Mesothelial cell of epicardium (in vitro differentiated cells): ENCODE results near the gene C16orf82. TPM values are rescaled to one million over a fixed set of nuclear protein-coding genes. Genes with fewer than 3 reads are reported as not detected.
A peak's percentile ranks its signal among the peaks of the same experiment; 100 is the strongest.

ENCODE experiments used
- DNase-seq, 2 experiments: peaks; one replicate each; pipeline ENCODE4 v3.0.0; 2021; ENCODE audit warnings: low spot score in 2 of 2; ENCODE audit not compliant: unreplicated experiment in 2 of 2
- H3K27ac Mint-ChIP-seq: 2 replicates; pipeline ENCODE4 v1.8.0; 2021; ENCODE audit warnings: mixed read lengths
- H3K27me3 Mint-ChIP-seq: 2 replicates; pipeline ENCODE4 v1.8.0; 2021; ENCODE audit warnings: low read depth, mixed read lengths
- H3K36me3 Mint-ChIP-seq: 2 replicates; pipeline ENCODE4 v1.8.0; 2021; ENCODE audit warnings: mixed read lengths
- H3K4me1 Mint-ChIP-seq: 2 replicates; pipeline ENCODE4 v1.8.0; 2021; ENCODE audit warnings: mixed read lengths
- H3K4me3 Mint-ChIP-seq: 2 replicates; pipeline ENCODE4 v1.8.0; 2021; ENCODE audit warnings: mild to moderate bottlenecking, moderate library complexity, mixed read lengths
- H3K9me3 Mint-ChIP-seq: 2 replicates; pipeline ENCODE4 v1.8.0; 2021; ENCODE audit warnings: mixed read lengths
- total RNA-seq: library from RNA; stranded (reverse); gene quantifications from 3 replicates; pipeline ENCODE4 v1.2.1, GENCODE V29; 2021
- TF ChIP-seq, protein P1 (sequence below): fragments of 200-600 bp; sonication (generic); IDR thresholded peaks from one replicate; pipeline ENCODE4 v1.5.0; 2021; ENCODE audit warnings: antibody characterized with exemption; ENCODE audit not compliant: unreplicated experiment

Gene C16orf82
- total RNA-seq, 1 donor from 2014 or later, result not detected

- TF ChIP-seq, protein P1, sequence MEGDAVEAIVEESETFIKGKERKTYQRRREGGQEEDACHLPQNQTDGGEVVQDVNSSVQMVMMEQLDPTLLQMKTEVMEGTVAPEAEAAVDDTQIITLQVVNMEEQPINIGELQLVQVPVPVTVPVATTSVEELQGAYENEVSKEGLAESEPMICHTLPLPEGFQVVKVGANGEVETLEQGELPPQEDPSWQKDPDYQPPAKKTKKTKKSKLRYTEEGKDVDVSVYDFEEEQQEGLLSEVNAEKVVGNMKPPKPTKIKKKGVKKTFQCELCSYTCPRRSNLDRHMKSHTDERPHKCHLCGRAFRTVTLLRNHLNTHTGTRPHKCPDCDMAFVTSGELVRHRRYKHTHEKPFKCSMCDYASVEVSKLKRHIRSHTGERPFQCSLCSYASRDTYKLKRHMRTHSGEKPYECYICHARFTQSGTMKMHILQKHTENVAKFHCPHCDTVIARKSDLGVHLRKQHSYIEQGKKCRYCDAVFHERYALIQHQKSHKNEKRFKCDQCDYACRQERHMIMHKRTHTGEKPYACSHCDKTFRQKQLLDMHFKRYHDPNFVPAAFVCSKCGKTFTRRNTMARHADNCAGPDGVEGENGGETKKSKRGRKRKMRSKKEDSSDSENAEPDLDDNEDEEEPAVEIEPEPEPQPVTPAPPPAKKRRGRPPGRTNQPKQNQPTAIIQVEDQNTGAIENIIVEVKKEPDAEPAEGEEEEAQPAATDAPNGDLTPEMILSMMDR, result peak; percentile 92
- H3K4me1 Mint-ChIP-seq, result peaks cover 5% of the 10 kb centered on the region
- peak; percentile 80 to 97 for DNase-seq
- H3K9me3 Mint-ChIP-seq, result no peaks in the 10 kb centered on the region
- peak overlapping the region; percentile 66 for H3K27ac Mint-ChIP-seq
- peaks cover 25% of the 10 kb centered on the region for H3K27me3 Mint-ChIP-seq
- H3K4me3 Mint-ChIP-seq, result peak overlapping the region; percentile 71
- no peaks in the 10 kb centered on the region for H3K36me3 Mint-ChIP-seq
Measured at GRCh38 chr16:27109666-27110523, 43.2 kb downstream of the C16orf82 start.

DNA sequence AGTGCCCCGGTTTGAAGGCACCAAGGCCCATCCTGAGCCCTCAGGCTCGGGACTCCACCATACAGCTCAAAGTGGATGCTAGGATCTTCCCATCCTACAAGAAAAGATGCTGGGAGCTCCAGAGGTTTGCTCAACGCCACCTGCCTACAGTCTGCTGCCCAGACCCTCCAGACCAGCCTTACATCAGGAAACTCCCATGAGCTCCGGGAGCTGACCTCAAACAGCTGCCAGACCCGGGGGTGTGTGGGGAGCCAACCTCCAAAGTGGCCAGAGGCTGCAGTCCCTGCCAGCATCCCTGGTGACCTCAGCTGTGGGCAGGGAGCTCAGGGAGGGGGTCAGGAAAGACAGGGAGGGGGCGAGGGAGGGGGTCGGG lies 43.8 kb downstream of the C16orf82 start:
- no peak for DNase-seq
- Mint-ChIP-seq H3K4me1 (peaks cover 5% of the 10 kb centered on the region), H3K27ac (no peak overlapping the region), H3K36me3 (no peaks in the 10 kb centered on the region), H3K4me3 (peak overlapping the region; percentile 71), H3K9me3 (no peaks in the 10 kb centered on the region), H3K27me3 (peaks cover 30% of the 10 kb centered on the region)
- TF ChIP-seq, protein P1, result no peak

DNA sequence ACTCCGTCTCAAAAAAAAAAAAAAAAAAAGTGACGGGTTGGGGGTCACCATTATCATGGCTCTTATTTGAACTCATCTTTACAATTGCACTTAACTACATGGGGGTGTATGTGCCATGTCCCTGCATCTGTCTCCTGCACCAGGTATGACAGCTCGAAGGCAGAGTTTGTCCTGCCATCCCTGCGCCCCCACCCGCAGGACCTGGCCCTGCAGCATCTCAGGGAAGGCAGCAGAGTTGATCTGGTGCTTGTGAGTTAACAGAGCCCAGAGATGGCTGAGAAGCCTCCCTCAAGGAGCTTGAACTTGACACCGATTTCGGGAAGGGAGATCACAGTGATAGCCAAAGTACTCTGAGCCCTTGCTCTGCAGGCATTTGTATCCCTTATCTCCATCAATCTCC lies 44.8 kb downstream of the C16orf82 start:
- peak in 1 of 2 experiments; percentile 13 for DNase-seq
- H3K4me3 Mint-ChIP-seq, result no peak overlapping the region
- TF ChIP-seq, protein P1, result no peak
- peaks cover 38% of the 10 kb centered on the region for H3K27me3 Mint-ChIP-seq
- no peak overlapping the region for H3K27ac Mint-ChIP-seq
- peaks cover 5% of the 10 kb centered on the region for H3K4me1 Mint-ChIP-seq
- H3K36me3 Mint-ChIP-seq, result no peaks in the 10 kb centered on the region
- H3K9me3 Mint-ChIP-seq, result no peaks in the 10 kb centered on the region

DNA sequence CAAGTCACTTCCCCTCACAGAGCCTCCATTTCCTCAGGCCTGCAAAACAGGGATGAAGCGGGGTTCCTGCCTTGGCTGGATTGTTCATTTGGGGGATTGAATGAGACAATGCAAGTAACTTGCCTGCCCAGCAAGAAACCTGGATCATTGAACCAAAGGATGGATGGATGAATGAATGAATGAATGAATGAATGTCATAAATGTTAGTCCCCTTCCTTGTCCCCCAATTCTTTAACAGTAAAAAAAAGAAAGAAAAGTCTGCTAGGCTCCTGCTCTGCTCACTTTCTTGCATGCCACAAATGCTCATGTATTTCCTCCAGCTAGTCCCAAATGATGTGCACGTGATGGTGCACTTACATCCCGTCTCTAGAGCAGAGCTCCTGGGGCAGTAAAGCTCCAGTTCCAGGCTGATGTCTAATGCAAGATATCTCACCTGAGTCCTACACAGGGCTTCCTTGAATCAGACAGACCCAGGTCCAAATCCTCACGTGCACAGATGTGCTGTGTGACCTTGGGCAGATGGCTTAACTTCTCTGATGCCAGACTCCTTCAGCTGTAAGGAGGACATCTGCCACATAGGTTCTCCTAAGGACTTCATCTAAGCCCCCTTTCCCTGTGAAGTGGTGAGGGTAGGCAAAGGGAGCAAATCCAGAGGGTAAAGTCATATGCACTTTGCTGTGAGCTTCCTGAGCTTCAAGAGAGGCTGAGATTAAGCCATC lies 45.5 kb downstream of the C16orf82 start:
- no peaks in the 10 kb centered on the region for H3K9me3 Mint-ChIP-seq
- H3K27me3 Mint-ChIP-seq, result peaks cover 40% of the 10 kb centered on the region
- H3K4me1 Mint-ChIP-seq, result peaks cover 2% of the 10 kb centered on the region
- TF ChIP-seq, protein P1, result no peak
- no peaks in the 10 kb centered on the region for H3K36me3 Mint-ChIP-seq
- no peak overlapping the region for H3K27ac Mint-ChIP-seq
- no peak overlapping the region for H3K4me3 Mint-ChIP-seq
- peak in 1 of 2 experiments; percentile 16 for DNase-seq

GRCh38 chr16:27113341-27113841 lies 46.7 kb downstream of the C16orf82 start:
- TF ChIP-seq, protein P1, result no peak
- H3K36me3 Mint-ChIP-seq, result no peaks in the 10 kb centered on the region
- H3K27me3 Mint-ChIP-seq, result peaks cover 44% of the 10 kb centered on the region
- H3K4me1 Mint-ChIP-seq, result peaks cover 2% of the 10 kb centered on the region
- H3K27ac Mint-ChIP-seq, result no peak overlapping the region
- H3K9me3 Mint-ChIP-seq, result no peaks in the 10 kb centered on the region
- peak in 1 of 2 experiments; percentile 26 for DNase-seq
- no peak overlapping the region for H3K4me3 Mint-ChIP-seq
